ENCODE data around the gene AARSD1.
"Not testable (repeated sequence)": the region's sequence is repeated elsewhere in the genome, so short reads cannot be mapped to it uniquely, and the experiment has no call there.

The AARSD1 gene, protein sequence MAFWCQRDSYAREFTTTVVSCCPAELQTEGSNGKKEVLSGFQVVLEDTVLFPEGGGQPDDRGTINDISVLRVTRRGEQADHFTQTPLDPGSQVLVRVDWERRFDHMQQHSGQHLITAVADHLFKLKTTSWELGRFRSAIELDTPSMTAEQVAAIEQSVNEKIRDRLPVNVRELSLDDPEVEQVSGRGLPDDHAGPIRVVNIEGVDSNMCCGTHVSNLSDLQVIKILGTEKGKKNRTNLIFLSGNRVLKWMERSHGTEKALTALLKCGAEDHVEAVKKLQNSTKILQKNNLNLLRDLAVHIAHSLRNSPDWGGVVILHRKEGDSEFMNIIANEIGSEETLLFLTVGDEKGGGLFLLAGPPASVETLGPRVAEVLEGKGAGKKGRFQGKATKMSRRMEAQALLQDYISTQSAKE

DNA sequence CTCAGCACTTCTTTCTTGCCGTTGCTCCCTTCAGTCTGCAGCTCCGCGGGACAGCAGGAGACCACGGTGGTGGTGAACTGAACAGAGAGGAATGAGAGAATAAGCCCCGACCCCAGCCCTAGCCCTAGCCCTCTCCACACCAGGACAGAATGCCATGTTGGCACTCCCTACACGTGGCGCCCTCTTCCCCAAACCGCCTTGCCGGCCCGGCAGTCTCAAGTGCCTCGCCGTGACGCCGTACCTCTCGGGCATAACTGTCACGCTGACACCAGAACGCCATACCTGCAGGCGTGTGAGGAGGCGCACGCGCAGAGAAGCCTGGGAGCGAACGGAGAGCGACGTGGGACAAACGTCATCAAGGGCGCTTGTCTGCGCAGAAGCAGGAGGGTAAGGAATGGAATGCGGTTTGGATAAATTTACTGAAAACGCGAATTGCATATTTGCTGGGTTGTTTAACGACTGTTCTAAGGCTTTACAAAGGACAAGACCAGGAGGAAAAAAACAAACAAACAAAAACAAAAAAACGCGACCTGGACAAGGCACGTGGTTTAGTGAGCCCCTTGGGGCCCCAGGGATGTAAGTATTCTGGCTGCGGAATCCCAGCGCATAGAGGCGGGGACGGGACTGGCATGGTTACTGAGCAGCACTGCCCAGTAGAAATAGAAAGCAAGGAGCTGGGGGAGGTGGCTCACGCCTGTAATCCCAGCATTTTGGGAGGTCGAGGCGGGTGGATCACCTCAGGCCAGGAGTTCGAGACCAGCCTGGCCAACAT is at the start of gene AARSD1:
Gene AARSD1 (minus strand): TSS at position 294 of the 772 bp plus-strand sequence. CDS start 14 bp downstream, at position 280.
- peak; percentile 69 for DNase-seq

DNA sequence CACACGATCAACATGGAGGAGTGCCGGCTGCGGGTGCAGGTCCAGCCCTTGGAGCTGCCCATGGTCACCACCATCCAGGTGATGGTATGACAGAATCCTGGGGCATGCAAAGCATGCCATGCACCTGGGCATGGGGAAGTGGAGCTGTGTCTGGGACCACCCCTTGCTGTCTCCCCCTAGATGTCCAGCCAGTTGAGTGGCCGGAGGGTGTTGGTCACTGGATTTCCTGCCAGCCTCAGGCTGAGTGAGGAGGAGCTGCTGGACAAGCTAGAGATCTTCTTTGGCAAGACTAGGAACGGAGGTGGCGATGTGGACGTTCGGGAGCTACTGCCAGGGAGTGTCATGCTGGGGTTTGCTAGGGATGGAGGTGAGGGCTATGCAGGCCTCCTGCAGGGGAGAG is 49.0 kb upstream of the AARSD1 start:
- DNase-seq, result no peak

DNA sequence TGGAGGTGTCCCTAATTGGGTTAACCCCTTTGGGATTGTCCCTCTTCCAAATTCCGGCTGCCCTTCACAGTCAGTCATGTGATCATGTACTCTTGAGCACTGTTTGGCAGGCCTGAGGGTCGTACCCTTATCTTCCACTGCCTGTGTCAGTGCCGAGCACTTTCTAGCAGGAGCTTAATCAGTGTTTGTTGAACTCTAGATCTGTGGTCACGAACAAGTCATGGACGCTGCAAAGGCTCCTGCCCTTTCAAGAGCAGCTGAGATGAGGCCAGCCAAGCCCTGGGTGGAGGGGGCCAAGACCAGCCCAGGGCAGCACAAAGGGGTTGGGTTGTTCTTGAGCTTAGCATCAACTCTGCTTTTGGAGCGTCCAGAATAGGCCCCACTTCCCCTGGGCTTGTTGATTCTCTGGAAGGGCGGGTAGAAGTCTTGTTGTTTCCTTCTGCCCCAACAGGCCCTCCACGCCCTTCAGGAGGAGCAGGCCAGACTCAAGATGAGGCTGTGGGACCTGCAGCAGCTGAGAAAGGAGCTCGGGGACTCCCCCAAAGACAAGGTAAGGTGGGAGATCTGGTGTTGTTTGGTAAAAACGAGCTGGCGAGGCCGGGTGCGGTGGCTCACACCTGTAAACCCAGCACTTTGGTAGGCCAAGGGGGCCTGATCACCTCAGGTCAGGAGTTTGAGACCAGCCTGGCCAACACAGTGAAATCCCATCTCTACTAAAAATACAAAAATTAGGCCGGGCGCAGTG is 47.6 kb upstream of the AARSD1 start:
- DNase-seq, result no peak

DNA sequence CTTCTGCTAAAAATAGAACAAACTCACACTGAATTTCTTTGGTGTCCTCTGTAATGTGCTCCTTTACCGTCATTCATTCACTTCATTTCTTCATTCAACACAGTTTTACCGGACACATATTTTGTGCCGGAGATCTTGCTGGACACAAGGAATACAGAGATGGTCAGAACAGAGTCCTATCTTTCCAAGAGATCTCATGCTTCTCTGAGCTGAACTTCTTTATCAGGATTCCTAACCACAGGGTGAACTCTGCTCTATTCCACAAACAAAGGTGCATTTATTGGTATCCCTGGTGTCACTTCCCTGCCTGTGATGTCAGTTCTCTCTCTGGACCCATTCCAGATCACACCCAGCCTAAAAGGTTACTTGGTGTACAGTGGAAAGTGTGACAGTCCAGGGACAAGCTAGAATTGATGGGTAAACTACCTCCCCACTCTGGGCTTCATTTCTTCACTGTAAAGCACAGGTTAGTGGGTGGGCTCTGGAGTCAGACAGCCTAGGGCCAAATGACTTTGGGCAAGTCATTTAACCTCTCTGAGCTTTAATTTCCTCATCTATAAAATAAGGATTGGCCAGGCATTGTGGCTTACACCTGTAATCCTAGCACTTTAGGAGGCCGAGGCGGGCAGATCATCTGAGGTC is 46.5 kb upstream of the AARSD1 start:
- DNase-seq, result no peak

DNA sequence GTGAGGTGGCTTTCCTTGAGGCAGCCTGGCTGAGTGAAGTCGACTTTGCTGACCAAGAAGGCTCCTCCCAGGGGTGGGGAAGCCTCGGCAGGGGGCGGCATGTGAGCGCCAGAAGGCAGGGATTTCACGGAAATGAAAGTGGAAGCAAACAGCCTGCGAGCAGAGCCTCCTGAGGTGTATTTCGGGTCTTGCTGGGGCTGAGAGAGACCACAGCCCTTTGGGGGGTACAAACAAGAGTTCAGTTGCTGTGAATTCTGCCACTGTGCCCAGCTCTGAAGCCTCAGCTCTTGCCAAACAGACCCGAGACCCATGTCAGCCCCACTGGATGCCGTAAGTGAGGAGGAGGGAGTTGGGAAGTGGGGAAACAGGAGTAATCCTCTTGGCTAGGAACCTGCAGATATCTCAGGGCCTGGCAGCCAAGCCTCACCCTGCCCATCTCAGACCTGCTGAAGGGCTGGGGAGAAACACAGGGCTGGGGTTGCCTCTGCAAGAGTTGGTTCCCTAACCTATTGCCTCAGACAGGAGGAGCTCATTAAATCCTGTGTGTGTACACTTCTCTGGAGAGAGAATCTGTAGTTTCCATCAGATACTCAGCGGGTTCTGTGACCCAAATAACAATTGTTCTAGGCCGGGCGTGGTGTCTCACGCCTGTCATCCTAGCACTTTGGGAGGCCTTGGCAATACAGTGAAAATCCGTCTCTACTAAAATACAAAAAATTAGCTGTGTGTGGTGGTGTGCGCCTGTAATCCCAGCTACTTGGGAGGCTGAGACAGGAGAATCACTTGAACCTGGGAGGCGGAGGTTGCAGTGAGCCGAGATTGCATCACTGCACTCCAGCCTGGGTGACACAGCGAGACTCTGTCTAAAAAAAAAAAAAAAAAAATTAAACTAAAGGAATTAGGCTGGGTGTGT is 42.6 kb upstream of the AARSD1 start, which contains the start of gene IFI35:
Gene IFI35 (plus strand): TSS at position 146 of the 913 bp plus-strand sequence. CDS start 164 bp downstream, at position 310.
- DNase-seq, result peak; percentile 21

DNA sequence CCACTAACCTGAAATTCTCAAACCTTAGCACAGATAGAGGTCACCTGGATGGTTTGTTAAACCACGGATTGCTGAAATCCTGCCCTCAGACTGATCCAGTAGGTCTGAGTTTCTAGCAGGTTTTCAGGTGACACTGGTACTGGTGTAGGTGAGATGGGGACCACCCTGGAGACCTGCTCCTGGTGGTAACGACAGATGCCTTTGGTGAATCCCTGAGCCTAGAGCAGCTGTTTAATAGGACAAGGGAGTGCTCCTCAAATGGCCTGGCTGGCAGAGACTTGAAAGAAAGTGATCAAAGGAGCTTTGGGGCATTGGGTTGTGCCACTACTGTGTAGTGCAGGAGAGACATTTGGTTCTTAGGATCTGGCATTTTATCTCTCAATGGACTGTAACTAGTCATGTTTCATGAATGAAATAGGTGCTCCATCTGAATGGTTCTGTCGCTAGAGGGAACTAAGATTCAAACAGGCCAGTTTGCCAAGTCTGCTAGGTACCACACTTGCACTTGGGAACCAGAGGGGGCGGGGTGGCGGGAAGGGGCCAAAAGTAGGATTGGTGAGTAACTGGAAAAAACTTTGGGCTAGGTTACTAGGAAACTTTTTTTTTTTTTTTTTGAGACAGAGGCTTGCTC is 39.4 kb upstream of the AARSD1 start:
- DNase-seq, result no peak

DNA sequence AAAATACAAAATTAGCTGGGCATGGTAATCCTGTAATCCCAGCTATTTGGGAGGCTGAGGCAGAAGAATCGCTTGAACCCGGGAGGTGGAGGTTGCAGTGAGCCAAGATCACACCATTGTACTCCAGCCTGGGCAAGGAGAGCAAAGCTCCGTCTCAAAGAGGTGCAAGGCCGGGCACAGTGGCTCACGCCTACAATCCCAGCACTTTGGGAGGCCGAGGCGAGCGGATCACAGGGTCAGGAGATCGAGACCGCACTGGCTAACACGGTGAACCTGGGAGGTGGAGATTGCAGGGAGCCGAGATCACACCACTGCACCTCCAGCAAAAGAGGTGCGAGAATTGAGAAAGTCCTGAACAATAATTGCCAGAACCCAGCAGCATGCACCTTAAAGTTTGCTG is 36.6 kb upstream of the AARSD1 start:
- not testable (repeated sequence) for DNase-seq

DNA sequence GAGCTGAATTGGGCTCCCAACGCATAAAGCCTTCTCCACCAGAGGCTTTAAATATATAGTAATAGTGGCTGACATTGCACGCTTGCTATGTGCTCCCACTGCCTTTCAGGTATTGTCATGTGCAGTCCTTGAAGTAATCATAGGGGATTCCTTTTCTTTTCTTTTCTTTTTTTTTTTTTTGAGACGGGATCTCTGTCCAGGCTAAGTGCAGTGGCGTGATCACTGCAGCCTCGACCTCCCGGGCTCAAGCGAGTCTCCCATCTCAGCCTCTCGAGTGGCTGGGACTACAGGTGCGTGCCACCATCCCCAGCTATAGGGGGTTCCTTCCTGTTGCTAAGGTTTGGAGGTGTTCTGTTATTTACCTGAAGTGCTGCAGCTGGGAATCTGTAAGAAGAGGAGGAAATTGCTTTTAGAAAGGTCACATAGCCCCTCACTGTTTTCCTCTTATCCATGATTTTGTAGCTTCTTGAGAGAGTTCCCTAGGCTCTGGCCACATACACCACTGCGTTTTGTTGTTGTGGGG is 34.8 kb upstream of the AARSD1 start:
- no peak for DNase-seq

DNA sequence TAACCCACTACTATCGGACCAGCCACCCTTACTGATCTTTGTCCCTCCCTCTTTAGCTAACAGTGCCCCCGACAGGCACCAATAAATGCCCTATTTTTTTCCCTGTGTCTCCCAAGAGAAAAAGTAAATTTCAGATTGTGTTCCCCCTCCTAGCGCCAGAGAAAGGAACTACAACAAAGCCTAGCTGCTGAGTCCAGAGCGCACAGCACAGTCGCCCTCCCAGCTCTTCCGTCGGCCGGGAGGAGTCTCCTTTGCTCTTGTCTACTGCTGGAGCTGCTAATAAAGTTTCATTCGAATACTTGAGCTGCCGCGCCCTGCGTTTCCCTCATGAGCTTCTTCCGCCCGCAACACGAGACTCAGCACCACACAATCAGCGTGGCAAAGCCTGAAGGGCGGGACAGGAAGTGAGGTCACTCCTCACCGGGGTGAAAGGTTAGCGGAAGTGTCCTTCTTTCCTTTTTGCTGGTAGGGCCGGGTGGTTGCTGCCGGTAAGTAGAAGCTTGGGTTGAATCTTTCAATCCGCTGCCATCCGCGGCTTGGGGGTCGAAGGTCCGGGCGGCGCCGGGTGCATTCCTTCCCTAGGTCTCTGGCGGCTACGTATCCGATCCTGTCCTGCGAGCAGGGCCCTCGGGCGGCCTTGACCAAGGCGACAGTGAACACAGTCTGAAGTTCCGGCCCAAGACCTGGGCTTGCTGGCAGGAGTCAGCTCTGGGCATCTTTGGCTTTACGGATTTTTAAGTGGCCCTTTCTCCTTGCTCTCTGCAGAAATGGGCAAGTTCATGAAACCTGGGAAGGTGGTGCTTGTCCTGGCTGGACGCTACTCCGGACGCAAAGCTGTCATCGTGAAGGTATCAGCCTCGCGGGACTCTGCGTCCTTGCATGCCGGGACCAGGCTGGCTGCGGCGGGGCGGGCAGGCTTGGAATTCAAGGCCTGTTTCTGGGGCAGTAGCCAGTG is 34.0 kb upstream of the AARSD1 start, which contains the start of gene RPL27:
Gene RPL27 (plus strand): TSS at position 436 of the 955 bp plus-strand sequence. CDS start 332 bp downstream, at position 768.
- DNase-seq, result peak; percentile 99

DNA sequence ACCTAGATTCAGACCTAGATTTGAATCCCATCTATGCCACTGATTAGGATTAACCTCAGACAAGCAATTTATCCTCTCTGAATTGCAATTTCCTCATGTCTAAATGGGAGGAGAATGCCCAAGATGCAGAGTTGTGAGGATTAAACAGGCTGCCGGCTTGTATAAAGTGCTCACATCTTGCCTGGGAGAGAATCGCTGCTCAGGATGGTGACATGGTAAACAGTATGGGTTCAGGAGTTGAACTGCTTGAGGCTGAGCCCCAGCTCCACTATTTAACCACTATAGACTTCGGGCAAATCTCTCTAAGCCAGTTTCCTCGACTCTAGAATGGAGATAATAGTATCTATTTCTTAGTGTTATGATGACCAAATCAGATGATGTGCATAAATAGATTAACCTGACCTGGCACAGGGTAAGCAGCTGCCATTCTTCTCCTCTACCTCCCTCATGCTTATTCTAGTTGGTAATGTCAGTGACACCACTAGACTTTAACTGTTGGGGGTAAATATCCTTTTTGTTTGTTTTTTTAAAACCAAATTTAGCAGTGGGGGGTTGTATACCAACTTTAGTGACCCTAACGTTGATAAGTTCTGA is 33.2 kb upstream of the AARSD1 start:
- no peak for DNase-seq

DNA sequence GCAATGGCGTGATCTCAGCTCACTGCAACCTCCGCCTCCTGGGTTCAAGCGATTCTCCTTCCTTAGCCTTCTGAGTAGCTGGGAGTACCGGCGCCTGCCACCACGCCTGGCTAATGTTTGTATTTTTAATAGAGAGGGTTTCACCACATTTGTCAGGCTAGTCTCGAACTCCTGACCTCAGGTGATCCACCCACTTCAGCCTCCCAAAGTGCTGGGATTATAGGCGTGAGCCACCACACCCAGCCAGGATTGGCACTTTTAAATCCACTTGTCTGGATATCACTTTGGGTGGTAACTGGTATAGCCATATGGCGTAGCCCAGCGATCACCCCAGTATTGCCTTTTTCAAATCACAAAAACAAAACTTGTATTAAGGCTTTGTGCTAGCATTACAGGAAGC is 29.7 kb upstream of the AARSD1 start:
- DNase-seq, result not testable (repeated sequence)

DNA sequence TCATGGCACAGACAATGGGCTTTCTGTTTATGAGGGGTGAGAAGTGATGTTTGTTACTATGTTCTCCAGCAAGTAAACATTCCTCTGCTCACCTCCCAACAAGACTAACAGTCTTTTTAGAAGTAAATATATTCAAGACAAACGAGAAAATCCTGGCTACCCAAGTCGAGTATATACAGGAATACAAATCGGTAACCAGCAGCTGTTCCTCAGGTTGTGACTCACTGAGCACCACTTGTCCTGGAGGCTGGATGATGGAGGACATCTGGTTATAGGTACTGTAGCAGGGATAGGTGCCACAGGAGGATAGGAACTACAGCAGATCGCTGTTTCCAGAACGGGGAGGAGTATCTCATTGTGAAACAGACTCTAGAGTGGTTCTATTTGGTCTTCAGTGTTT is 28.6 kb upstream of the AARSD1 start:
- DNase-seq, result no peak

DNA sequence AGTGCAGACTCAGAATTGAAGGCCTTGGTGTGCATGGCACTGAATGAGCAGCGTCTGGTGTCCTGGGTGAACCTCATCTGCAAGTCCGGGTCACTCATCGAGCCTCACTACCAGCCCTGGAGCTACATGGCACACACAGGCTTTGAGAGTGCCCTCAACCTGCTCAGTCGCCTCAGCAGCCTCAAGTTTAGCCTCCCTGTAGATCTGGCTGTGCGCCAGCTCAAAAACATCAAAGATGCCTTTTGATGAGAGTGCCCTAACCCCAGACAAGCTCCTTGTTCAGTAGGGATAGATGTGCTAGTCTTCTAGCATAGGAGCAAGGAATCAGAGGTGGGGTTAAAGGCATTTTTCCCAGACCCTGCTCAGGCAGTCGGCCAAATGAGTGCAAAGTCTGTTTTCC is 27.2 kb upstream of the AARSD1 start:
- DNase-seq, result no peak

DNA sequence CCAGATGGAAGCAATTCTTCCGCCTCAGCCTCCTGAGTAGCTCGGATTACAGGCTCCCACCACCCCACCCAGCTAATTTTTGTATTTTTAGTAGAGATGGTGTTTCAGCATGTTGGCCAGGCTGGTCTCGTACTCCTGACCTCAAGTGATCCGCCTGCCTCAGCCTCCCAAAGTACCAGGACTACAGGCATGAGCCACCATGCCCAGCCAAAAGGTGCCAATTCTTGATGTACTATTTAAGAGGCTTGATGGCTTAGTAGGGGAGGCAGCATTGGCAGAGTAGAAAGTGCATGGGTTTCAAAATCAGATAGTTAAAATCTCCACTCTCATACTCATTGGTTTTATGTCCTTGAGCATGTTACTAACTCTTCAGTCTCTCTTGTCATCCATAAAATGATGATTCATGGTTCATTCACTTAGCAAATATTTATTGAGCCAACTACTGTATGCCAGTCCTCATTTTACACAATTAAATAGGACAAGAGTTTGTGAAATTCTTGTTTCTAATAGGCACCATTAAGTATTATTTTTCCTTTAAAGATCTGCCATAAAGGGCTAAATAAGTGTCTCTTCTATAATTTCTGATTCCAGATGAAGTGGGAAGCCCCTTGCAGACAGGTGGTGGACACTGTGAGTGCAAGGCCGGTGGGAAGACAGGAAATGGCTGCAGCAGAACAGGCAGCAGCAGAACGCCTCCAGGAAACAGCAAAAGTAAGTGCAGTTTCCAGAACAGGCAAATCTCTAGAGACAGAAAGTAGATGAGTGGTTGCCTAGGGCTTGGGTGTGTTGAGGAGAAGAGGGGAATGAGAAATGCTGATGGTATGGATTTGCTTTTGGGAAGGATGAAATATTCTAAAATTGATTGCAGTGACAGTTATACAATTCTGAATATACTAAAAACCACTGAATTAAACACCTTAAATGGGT is 25.7 kb upstream of the AARSD1 start:
- DNase-seq, result no peak

DNA sequence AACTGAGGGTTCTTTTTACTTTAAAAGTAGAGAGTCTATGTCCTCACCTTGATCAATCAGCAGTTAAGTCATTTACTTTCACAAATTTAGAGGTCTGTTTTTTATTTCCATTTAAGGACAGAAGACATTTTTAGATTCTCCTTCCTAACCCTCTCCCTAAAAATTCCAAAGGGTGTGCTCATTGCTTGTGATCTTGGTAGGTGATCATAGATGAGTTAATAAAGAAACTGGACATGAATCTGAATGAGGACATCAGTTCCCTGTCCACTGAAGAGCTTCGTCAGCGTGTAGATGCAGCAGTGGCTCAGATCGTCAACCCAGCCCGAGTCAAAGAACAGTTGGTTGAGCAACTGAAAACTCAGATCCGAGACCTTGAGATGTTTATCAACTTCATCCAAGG is 24.9 kb upstream of the AARSD1 start:
- no peak for DNase-seq

DNA sequence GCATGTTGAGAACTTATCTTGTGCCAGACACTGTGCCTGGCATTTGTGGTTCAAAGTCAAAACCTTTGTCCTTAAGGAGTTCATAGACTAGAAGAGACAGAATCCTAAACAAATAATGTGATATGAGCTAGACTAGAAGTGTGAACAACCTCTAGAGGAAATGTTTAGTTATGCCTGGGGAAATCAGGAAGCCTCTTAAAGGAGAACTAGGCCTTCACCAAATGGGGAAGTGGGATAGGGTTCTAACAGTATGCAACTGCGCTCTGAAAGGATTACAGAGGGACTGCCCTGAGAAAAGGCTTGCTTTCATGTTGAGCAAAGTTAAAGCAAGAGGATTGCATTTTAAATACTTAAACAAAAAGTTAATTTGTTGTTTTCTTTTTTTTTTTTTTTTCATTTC is 21.0 kb upstream of the AARSD1 start:
- no peak for DNase-seq

DNA sequence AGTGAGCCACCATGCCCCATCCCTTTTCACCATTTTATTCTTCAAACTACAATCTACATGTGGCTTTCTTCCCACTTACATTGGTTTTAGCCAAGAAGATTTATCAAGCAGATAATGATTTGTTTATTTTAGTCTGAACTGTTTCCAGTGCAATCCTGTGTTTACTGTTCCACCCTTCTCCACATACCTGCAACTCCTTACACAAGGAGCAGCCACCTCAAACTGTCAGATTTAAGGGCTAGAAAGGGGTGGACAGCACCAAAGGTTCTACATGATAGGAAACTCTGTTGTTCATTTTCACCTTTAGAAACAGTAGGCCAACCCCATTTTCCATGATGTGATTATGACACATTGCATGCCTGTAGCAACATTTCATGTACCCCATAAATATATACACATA is 18.0 kb upstream of the AARSD1 start:
- DNase-seq, result no peak
